Activated CD4-positive, alpha-beta T cell treated with anti-CD3 and anti-CD28 coated beads, Interleukin-2, amount 10 ng/mL, durations not matched to agents 7 days and 5 days (primary cell): ENCODE measurements around the gene COL13A1. TPM values are rescaled to one million over a fixed set of nuclear protein-coding genes. Genes with fewer than 3 reads are reported as not detected.

ENCODE experiments used
- CTCF ChIA-PET: fragments of 350-600 bp; sonication (Branson Sonifier 250); formaldehyde crosslinking; loops from one replicate; lab custom pipeline; 2021; ENCODE audit warnings: antibody characterized with exemption; lab: Charles Lee
- POLR2A ChIA-PET: fragments of 350-600 bp; sonication (Branson Sonifier 250); formaldehyde crosslinking; loops from one replicate; lab custom pipeline; 2021; ENCODE audit warnings: antibody characterized with exemption; lab: Charles Lee
- DNase-seq: peaks from one replicate; pipeline ENCODE4 v3.0.0-alpha.2; 2020
- H3K27ac Mint-ChIP-seq: one replicate; pipeline ENCODE4 v1.8.0; 2021; ENCODE audit warnings: mild to moderate bottlenecking, moderate library complexity, mixed read lengths
- H3K27me3 Mint-ChIP-seq: one replicate; pipeline ENCODE4 v1.8.0; 2021; ENCODE audit warnings: mixed read lengths
- H3K36me3 Mint-ChIP-seq: one replicate; pipeline ENCODE4 v1.8.0; 2021; ENCODE audit warnings: low read depth, mixed read lengths
- H3K4me1 Mint-ChIP-seq: one replicate; pipeline ENCODE4 v1.8.0; 2021; ENCODE audit warnings: mixed read lengths
- H3K4me3 Mint-ChIP-seq: one replicate; pipeline ENCODE4 v1.8.0; 2021; ENCODE audit warnings: mild to moderate bottlenecking, moderate library complexity, mixed read lengths
- H3K9me3 Mint-ChIP-seq: one replicate; pipeline ENCODE4 v1.8.0; 2021; ENCODE audit warnings: mixed read lengths
- total RNA-seq, 2 experiments: library from RNA; stranded (reverse); gene quantifications; one replicate each; pipeline ENCODE4 v1.2.3, GENCODE V29; 2021

The COL13A1 gene
- total RNA-seq, 2 experiments from 2014 or later: not detected

DNA sequence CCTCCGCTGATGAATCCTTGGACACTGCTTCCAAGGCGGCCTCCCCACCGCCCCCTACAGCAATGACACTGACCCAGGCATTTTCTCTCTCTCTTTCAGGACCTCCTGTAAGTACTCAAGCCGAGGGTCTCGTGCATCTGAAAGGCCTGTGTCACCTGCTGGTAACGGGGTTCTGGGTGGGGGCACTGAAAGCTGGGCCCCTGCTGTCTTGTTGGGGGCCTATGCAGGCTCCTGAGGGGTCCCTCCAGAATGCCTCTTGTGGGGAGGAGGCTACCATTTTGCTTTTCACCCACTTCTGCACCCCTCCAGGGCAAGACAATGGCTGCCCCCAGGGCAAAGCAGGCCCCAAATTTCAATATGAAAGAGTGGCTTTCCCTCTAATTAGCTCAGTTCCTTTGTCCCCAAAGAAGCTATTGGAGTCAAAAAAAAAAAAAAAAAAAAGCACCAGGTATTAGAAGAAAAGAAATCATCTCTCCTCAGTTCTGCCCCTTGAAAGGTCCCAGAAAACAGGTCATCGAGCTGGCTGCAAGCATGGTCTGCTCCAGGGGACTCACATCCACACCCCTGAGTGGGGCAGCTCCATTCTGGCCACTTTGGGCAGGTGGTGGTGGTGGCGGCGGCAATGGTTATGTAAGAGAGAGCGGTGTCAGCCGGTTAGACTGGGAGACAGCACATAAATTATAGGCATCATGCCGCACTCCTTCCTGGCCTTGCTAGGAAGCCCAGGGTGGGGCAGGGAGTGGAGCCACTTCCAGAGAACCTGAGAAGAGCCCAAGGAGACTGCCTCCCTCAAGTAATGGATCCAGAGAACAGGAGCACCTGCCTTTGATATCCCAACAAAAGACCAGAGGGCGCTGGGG lies 66.2 kb downstream of the COL13A1 start:
- Mint-ChIP-seq H3K4me1 (no peaks in the 10 kb centered on the region), H3K36me3 (no peaks in the 10 kb centered on the region), H3K9me3 (no peaks in the 10 kb centered on the region), H3K27ac (no peak overlapping the region), H3K27me3 (peaks cover 7% of the 10 kb centered on the region), H3K4me3 (no peak overlapping the region)
- POLR2A ChIA-PET: no interaction called here
- DNase-seq: no peak
- CTCF ChIA-PET: interaction anchor here (0.7 kb wide), 1 partner anchor 1576 kb away, joined by 5 read pairs; no protein-coding TSS in a partner anchor

DNA sequence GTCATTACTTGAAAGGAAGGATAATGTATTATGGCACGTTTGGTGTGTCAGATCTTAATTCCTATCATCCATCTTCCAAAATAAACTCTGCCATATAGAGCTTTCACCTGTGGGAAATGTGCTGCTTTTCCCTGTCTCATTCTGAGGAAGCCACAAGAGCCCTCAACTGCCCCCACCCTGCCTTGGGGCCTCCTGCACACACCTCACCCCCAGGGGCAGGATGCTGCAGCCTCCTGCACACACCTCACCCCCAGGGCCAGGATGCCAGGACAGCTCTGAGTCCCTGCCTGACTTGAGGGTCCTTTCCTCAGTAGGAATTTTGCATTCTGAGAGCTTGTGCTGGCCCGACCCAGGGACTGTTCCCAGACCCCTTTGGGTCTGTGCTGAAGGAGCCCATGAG lies 67.1 kb downstream of the COL13A1 start:
- ChIA-PET POLR2A (no interaction called here), CTCF (no interaction called here)
- peaks cover 7% of the 10 kb centered on the region for H3K27me3 Mint-ChIP-seq

DNA sequence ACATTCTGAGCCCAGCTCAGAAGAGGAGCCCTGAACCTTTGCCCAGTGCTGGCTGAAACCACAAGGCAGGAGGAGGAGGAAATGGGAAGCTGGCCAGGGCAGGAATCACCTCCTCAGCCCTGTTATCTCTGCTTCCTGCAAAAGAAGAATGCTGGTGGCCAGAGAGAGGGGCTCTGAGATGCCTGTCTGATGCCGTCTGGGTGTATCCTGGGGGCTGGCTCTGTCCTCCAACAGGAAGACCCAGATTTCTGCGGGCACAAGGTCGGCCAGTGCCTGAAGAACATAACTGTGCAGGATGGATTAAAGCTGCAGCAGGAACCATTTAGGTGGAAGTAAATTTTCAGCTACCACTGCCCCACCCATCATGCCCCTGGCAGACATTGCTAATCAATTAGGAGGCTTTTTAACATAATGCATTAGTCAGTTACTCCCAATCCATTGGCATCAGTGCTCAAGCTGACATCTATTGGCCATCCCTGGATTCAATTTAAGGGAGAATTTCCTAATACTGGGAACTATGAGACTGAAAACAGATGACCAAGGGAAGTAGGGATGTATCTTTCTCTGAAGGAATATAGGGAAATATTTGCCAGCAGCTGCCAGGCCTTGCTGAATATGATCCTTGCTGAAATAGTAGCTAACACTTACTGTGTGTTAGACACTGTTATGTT lies 67.7 kb downstream of the COL13A1 start:
- H3K27me3 Mint-ChIP-seq: peaks cover 7% of the 10 kb centered on the region
- no peak overlapping the region for H3K27ac Mint-ChIP-seq
- DNase-seq: no peak
- CTCF ChIA-PET: interaction anchor here (0.6 to 0.9 kb wide), 2 partner anchors 22 to 77 kb away, joined by 3 to 4 read pairs; no protein-coding TSS in a partner anchor
- H3K9me3 Mint-ChIP-seq: no peaks in the 10 kb centered on the region
- POLR2A ChIA-PET: no interaction called here
- H3K4me1 Mint-ChIP-seq: no peaks in the 10 kb centered on the region
- no peaks in the 10 kb centered on the region for H3K36me3 Mint-ChIP-seq
- no peak overlapping the region for H3K4me3 Mint-ChIP-seq

More for the DNA sequence above, 67.1 kb downstream of the COL13A1 start:
- Mint-ChIP-seq H3K27ac (no peak overlapping the region), H3K4me3 (no peak overlapping the region), H3K36me3 (no peaks in the 10 kb centered on the region), H3K4me1 (no peaks in the 10 kb centered on the region), H3K9me3 (no peaks in the 10 kb centered on the region)
- no peak for DNase-seq

DNA sequence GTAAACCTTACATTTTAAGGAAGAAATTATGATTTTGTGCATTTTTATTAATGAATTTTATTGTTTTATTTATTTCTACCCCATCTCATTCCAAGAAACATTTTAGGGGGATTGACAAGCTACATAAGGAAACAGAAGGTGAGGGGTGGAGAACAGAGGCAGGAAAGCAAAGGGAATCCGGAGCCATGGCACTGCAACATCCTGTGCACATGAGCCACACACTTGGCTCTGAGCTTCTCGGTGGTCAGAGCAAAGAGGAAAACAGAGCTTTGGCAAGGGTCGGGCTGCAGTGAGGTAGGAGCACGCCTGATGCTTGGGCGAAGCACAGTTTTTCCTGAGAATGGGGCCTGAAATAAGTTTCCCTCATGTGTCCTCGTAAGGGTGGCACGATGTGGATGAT lies 68.9 kb downstream of the COL13A1 start:
- no peaks in the 10 kb centered on the region for H3K9me3 Mint-ChIP-seq
- H3K27ac Mint-ChIP-seq: no peak overlapping the region
- CTCF ChIA-PET: interaction anchor here (0.9 kb wide), 1 partner anchor 21 kb away, joined by 4 read pairs; no protein-coding TSS in a partner anchor
- DNase-seq: no peak
- H3K4me1 Mint-ChIP-seq: no peaks in the 10 kb centered on the region
- POLR2A ChIA-PET: no interaction called here
- peaks cover 7% of the 10 kb centered on the region for H3K27me3 Mint-ChIP-seq
- H3K4me3 Mint-ChIP-seq: no peak overlapping the region
- no peaks in the 10 kb centered on the region for H3K36me3 Mint-ChIP-seq

DNA sequence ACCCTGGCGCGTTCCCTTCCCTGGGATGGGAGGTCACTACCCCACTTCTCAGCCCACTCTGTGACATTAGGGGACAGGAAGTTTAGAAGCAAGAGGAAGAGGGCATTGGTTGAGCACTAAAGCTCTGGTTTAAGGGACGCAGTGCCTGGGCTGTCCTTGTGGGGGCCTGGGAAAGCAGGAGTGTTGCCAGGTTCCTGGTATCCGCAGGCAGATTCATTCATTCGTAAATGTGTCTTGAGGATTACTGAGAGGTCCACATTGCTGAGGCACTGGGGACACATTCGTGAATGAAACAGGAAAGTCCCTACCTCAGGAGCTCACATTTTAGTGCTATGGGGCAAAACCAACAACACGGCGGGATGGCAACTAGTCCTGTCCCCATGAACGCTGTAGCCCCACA lies 69.4 kb downstream of the COL13A1 start:
- CTCF ChIA-PET: no interaction called here
- H3K9me3 Mint-ChIP-seq: no peaks in the 10 kb centered on the region
- DNase-seq: no peak
- POLR2A ChIA-PET: no interaction called here
- H3K27ac Mint-ChIP-seq: no peak overlapping the region
- H3K36me3 Mint-ChIP-seq: no peaks in the 10 kb centered on the region
- H3K4me1 Mint-ChIP-seq: no peaks in the 10 kb centered on the region
- peaks cover 7% of the 10 kb centered on the region for H3K27me3 Mint-ChIP-seq
- H3K4me3 Mint-ChIP-seq: no peak overlapping the region

DNA sequence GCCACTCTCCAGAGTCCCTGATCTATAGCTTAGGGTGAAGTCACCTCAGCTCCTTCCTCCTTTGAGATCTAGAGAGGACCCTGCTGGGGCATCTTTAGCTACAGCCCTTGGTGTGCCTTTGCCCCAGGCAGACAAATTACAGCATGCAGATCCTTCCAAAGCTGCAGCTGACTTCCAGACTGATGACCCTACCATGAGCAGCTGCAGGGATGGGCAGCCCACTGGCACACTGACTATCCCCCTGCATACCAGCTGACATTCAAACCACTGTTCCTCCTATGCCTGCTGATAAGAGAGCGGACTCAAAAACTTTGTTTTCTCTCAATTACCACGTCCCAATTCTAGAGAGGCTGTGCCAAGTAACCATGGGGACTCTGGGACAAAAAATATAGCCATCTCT lies 70.6 kb downstream of the COL13A1 start:
- Mint-ChIP-seq H3K36me3 (no peaks in the 10 kb centered on the region), H3K4me3 (no peak overlapping the region), H3K4me1 (no peaks in the 10 kb centered on the region), H3K9me3 (no peaks in the 10 kb centered on the region), H3K27ac (no peak overlapping the region), H3K27me3 (peaks cover 7% of the 10 kb centered on the region)
- ChIA-PET POLR2A (no interaction called here), CTCF (interaction anchor here (0.6 kb wide), 1 partner anchor 43 kb away, joined by 3 read pairs; no protein-coding TSS in a partner anchor)
- no peak for DNase-seq

DNA sequence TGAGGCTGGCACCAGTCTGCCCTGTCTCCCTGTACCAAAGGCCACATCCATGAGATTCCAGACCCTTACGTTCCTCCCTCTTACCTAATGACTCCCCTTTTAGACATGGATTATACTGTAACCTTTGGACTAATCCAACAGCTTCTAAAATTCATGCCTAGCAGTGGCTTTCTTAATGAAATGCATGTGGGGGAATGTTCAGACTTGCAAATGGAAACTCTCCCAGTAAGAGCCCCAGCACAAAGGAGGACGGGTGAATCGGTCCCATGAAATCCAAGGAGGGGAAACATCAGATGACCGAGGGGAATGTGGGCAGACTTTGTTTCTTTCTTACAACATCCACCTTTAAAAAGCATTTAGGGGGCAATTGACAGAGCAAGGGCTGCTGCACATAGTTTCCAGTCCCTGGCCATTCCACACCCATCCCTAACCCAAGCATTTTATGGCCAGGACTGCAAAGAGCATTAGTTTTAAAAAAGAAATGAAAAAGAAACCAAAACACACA lies 71.5 kb downstream of the COL13A1 start:
- no peak for DNase-seq
- CTCF ChIA-PET: no interaction called here
- Mint-ChIP-seq H3K4me1 (no peaks in the 10 kb centered on the region), H3K36me3 (no peaks in the 10 kb centered on the region), H3K4me3 (no peak overlapping the region), H3K27me3 (peaks cover 7% of the 10 kb centered on the region), H3K27ac (no peak overlapping the region), H3K9me3 (no peaks in the 10 kb centered on the region)
- POLR2A ChIA-PET: no interaction called here

DNA sequence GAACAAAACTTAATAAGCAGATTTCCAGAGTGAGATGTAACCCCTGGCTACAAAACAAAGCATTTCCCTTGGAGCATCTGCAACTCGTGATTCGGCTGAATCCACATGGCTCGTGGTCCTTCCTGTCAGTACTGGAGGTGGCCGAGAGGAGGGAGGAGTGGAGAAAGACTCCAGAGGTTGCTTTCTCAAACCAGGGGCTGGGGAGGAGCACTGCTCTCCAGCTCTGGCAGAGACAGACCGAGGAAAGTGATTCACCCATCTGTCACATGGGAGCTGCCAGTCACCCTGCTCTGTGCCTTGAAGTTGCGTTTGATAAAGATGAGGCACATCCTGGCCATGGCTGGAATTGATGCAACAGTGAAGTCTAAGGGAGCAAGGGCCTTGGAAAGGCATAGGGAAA lies 72.7 kb downstream of the COL13A1 start:
- POLR2A ChIA-PET: no interaction called here
- H3K4me1 Mint-ChIP-seq: no peaks in the 10 kb centered on the region
- H3K4me3 Mint-ChIP-seq: no peak overlapping the region
- no peak overlapping the region for H3K27ac Mint-ChIP-seq
- no peak for DNase-seq
- no peaks in the 10 kb centered on the region for H3K9me3 Mint-ChIP-seq
- peaks cover 7% of the 10 kb centered on the region for H3K27me3 Mint-ChIP-seq
- no peaks in the 10 kb centered on the region for H3K36me3 Mint-ChIP-seq
- CTCF ChIA-PET: no interaction called here

DNA sequence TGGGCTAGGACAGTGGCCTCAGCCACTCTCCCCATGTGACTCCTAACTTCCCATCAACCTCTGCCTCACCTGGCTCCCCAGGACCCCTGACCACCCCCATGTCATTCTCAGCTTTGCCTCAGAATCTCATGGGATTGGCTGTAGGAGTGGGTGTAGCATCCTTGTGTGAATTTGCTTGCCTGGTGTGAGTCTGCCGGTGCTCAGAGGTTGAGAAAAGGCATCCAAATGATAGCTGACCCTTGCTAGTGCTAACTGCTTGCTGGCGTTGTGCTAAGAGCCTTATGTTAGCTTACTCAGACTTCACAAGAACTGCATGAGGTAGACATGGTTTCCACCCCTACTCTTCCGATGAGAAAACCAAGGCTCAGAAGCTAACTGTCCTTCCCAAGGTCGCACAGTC lies 74.2 kb downstream of the COL13A1 start:
- Mint-ChIP-seq H3K9me3 (no peaks in the 10 kb centered on the region), H3K27me3 (peaks cover 5% of the 10 kb centered on the region), H3K4me1 (no peaks in the 10 kb centered on the region), H3K4me3 (no peak overlapping the region), H3K36me3 (no peaks in the 10 kb centered on the region), H3K27ac (no peak overlapping the region)
- no peak for DNase-seq
- POLR2A ChIA-PET: no interaction called here
- CTCF ChIA-PET: no interaction called here

DNA sequence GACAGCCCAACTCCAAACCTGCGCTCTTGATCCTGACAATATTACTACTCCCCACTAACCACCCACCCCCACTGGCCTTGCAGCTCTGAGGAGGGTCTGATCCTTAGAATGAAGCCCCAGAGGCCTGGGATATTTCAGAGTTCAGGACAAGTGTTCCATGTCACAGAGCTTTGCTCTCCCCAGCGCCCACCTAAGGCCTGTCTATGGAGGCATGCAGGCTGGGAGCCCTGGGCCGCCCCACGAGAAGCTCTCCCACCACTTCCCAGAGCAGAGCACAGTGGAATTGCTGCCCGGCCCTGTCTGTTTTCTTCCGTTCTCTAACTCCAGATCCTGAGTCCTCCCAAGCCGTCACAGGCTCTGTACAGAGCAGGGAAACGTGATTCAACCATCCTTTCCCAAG lies 74.6 kb downstream of the COL13A1 start:
- Mint-ChIP-seq H3K4me3 (no peak overlapping the region), H3K9me3 (no peaks in the 10 kb centered on the region), H3K27ac (no peak overlapping the region), H3K4me1 (no peaks in the 10 kb centered on the region), H3K36me3 (no peaks in the 10 kb centered on the region), H3K27me3 (peaks cover 4% of the 10 kb centered on the region)
- CTCF ChIA-PET: no interaction called here
- DNase-seq: no peak
- POLR2A ChIA-PET: no interaction called here

DNA sequence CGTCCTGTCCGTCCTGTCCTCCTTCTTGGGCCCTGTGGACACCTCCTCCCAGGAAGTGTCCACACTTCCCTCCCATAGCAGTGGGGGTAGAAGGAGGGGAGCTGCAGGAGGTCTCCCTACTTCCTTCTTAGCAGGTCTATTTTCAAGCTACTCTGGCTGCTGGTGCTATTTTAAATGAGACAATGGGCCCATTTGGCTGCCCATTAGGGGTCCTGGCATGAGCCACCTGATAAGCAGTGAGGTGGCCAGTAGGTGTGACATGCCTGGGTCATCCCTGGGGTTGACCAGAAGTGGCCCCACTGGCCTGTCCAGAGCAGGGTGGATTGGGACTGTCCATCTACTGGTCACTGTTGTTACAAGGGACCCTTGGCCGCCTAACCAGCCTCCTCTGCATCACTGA lies 75.2 kb downstream of the COL13A1 start:
- no peak overlapping the region for H3K4me3 Mint-ChIP-seq
- no peaks in the 10 kb centered on the region for H3K9me3 Mint-ChIP-seq
- no peaks in the 10 kb centered on the region for H3K4me1 Mint-ChIP-seq
- ChIA-PET POLR2A (no interaction called here), CTCF (no interaction called here)
- peak overlapping the region; percentile 80 for H3K27ac Mint-ChIP-seq
- no peak for DNase-seq
- no peaks in the 10 kb centered on the region for H3K27me3 Mint-ChIP-seq
- H3K36me3 Mint-ChIP-seq: no peaks in the 10 kb centered on the region

DNA sequence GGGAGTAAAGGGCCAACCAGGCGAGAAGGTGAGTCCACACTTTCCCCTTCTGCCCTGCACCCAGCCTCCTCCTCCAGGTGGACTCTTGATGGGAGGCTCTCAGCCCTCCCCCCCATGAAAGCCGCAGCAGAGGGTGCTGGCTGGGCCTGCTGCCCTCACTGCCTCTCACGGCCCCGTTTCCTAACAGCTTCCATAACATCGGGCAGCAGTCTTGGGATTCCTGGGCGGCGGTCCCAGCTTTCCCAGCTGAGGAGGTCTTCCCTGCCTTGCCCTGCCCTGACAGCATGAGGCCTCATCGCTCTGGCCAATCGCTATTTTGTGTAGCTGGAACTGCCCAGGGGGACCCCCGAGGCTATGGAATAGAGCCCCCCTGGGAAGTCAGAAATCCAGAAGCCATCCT lies 76.3 kb downstream of the COL13A1 start:
- H3K9me3 Mint-ChIP-seq: no peaks in the 10 kb centered on the region
- POLR2A ChIA-PET: no interaction called here
- no peak overlapping the region for H3K4me3 Mint-ChIP-seq
- peak overlapping the region; percentile 11 for H3K27ac Mint-ChIP-seq
- H3K4me1 Mint-ChIP-seq: no peaks in the 10 kb centered on the region
- H3K27me3 Mint-ChIP-seq: peaks cover under 1% of the 10 kb centered on the region
- H3K36me3 Mint-ChIP-seq: no peaks in the 10 kb centered on the region
- CTCF ChIA-PET: interaction anchor here (0.6 kb wide), 1 partner anchor 28 kb away, joined by 4 read pairs; no protein-coding TSS in a partner anchor
- DNase-seq: no peak

DNA sequence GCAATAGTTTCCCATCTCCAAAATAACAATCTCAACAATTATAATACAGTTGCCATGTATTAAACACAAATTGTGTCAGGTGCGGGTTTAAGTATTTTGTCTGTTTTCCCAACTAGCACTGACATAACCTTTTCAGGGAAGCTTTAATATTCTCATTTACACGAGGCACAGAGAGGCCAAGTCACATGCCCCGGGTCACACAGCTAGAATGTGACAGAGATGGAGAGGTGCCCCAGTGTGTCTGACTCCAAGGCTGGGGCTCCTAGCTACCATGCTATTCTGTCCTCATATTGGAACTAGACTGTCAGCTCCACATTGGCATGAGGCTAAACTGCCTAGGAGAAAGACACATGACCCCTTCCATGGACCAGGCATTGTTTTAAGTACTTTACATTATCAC lies 77.2 kb downstream of the COL13A1 start:
- Mint-ChIP-seq H3K4me3 (no peak overlapping the region), H3K27ac (no peak overlapping the region), H3K4me1 (no peaks in the 10 kb centered on the region), H3K9me3 (no peaks in the 10 kb centered on the region), H3K36me3 (no peaks in the 10 kb centered on the region), H3K27me3 (peaks cover 2% of the 10 kb centered on the region)
- ChIA-PET POLR2A (no interaction called here), CTCF (interaction anchor here (0.9 kb wide), 1 partner anchor 10 kb away, joined by 3 read pairs; no protein-coding TSS in a partner anchor)
- DNase-seq: no peak
